CD1c-positive myeloid dendritic cell (primary cell): ENCODE data around the gene LRRC25.

Source experiments
- DNase-seq: peaks from one replicate; pipeline ENCODE4 v3.0.0-alpha.2; 2016; ENCODE audit errors: extremely low spot score

The LRRC25 gene

GRCh38 chr19:18348171-18348570, 49.3 kb downstream of the LRRC25 start:
- DNase-seq, result no peak

GRCh38 chr19:18346091-18346490, 51.3 kb downstream of the LRRC25 start:
- no peak for DNase-seq

GRCh38 chr19:18345296-18345695, 52.1 kb downstream of the LRRC25 start:
- no peak for DNase-seq

GRCh38 chr19:18344582-18344950, 52.9 kb downstream of the LRRC25 start:
- DNase-seq, result no peak

GRCh38 chr19:18342090-18342632, 55.3 kb downstream of the LRRC25 start:
- DNase-seq, result no peak
